Esophagus squamous epithelium (tissue), 5 donors: Measurements from ENCODE around the gene HIGD2B. TPM values are rescaled to one million over a fixed set of nuclear protein-coding genes. Genes with fewer than 3 reads are reported as not detected.

Experiments used
- DNase-seq: peaks from one replicate; lab custom pipeline; 2025; lab: John Stamatoyannopoulos, UW
- H3K27ac ChIP-seq, 4 donors: fragments of 200-600 bp; sonication (generic); one replicate each; pipeline ENCODE4 v1.5.1; 2016 to 2019; ENCODE audit warnings: mild to moderate bottlenecking in 1 of 4
- H3K27me3 ChIP-seq, 4 donors: fragments of 200-600 bp; sonication (generic); 1 replicate in 3 of 4; 2 replicates in 1 of 4; pipeline versions ENCODE4 v1.5.1 to v1.6.0; 2017 to 2021; ENCODE audit warnings: antibody characterized with exemption in 1 of 4
- H3K36me3 ChIP-seq, 3 donors: fragments of 200-600 bp; sonication (generic); one replicate each; pipeline ENCODE4 v1.5.1; 2016 to 2019
- H3K4me1 ChIP-seq, 3 donors: fragments of 200-600 bp; sonication (generic); one replicate each; pipeline ENCODE4 v1.5.1; 2017 to 2019
- H3K4me3 ChIP-seq, 4 donors: fragments of 200-600 bp; sonication (generic); 1 replicate in 3 of 4; 2 replicates in 1 of 4; pipeline ENCODE4 v1.5.1; 2016 to 2019; ENCODE audit warnings: mild to moderate bottlenecking in 2 of 4, moderate library complexity in 1 of 4
- H3K9me3 ChIP-seq, 3 donors: fragments of 200-600 bp; sonication (generic); one replicate each; pipeline ENCODE4 v1.5.1; 2016 to 2019
- POLR2A ChIP-seq, 4 donors: fragments of 450-650 bp; IDR thresholded peaks; one replicate each; pipeline ENCODE4 v1.6.1; 2017; ENCODE audit warnings: antibody characterized with exemption in 4 of 4, mild to moderate bottlenecking in 4 of 4, moderate library complexity in 3 of 4
- WGBS, 2 donors: methylation state at CpG; one replicate each; pipeline ENCODE4 v1.1.5; 2018; 5-methylcytosine and 5-hydroxymethylcytosine counted together
- intact Hi-C: fragments of 100-400 bp; cut with DNase I; formaldehyde crosslinking; loops from one replicate; pipeline ENCODE4 v1.15.0; 2022
- total RNA-seq, 4 donors: library from RNA; depleted of rRNA; stranded (reverse); fragments of >200 nt; gene quantifications; one replicate each; pipeline ENCODE4 v1.1.0, GENCODE V29; 2016
- TF ChIP-seq, protein P1 (sequence below), 6 experiments: fragments of 450-650 bp in 4 of 6; fragments of 200-600 bp in 2 of 6; sonication (generic) in 2 of 6; IDR thresholded peaks; one replicate each; pipeline ENCODE4 v1.5.1; 2016 to 2019; ENCODE audit warnings: antibody characterized with exemption in 6 of 6, mild to moderate bottlenecking in 4 of 6, moderate library complexity in 4 of 6
- donor health status: DM: yes; HTN: yes; CAD: no.

HIGD2B gene
- not detected for total RNA-seq

- intact Hi-C loops: no loop called here
- Histone ChIP-seq H3K4me3 (peak within 1 kb of the TSS; percentile 51 to 79 (median 70)), H3K27me3 (no peaks in the 10 kb centered on the region), H3K36me3 (no peaks in the 10 kb centered on the region), H3K4me1 (peaks cover 5 to 27% (median 11%) of the 10 kb centered on the region in 3 donors), H3K27ac (peak within 1 kb of the TSS; percentile 86 to 96 (median 90)), H3K9me3 (no peaks in the 10 kb centered on the region)
- no peak for DNase-seq
- WGBS, 2 donors: 0 to 1% methylated on average over 11 to 14 of the region's 49 CpGs
- TF ChIP-seq POLR2A (IDR thresholded peaks at IDR 0.05): peak in 2 of 4 donors; percentile 31 to 65
- TF ChIP-seq, protein P1, sequence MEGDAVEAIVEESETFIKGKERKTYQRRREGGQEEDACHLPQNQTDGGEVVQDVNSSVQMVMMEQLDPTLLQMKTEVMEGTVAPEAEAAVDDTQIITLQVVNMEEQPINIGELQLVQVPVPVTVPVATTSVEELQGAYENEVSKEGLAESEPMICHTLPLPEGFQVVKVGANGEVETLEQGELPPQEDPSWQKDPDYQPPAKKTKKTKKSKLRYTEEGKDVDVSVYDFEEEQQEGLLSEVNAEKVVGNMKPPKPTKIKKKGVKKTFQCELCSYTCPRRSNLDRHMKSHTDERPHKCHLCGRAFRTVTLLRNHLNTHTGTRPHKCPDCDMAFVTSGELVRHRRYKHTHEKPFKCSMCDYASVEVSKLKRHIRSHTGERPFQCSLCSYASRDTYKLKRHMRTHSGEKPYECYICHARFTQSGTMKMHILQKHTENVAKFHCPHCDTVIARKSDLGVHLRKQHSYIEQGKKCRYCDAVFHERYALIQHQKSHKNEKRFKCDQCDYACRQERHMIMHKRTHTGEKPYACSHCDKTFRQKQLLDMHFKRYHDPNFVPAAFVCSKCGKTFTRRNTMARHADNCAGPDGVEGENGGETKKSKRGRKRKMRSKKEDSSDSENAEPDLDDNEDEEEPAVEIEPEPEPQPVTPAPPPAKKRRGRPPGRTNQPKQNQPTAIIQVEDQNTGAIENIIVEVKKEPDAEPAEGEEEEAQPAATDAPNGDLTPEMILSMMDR (IDR thresholded peaks at IDR 0.05): no peak
Observed at GRCh38 chr15:72685925-72686794, at the start of gene HIGD2B, which contains the start of gene BBS4. Gene HIGD2B, minus strand, starts transcription at chr15:72686182. Its CDS starts 9,808 bp downstream, at chr15:72676374. Gene BBS4, plus strand, starts transcription at chr15:72686207. Its CDS starts 21 bp downstream, at chr15:72686228.

DNA sequence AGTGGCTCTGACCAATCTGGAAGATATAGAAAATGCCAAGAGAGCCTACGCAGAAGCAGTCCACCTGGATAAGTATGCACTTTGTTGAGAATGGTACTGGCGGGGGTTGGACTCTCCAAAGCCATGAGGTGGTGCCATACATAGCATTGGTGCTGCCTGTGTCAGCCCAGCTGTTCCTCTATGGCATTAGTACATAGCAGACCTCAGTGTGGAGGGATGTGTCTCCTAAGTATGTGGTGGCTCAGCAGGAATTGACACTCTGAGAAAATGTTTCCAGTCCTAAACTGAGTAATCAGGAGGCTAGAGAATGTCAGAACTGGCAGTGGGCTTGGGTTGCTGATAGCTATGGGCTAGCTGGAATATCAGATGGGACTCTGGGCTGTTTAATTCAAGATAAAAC lies 49.1 kb upstream of the HIGD2B start:
- no peak for DNase-seq
- Histone ChIP-seq H3K36me3 (peaks cover 0 to 90% (median 18%) of the 10 kb centered on the region in 3 donors), H3K4me1 (no peaks in the 10 kb centered on the region), H3K9me3 (no peaks in the 10 kb centered on the region), H3K4me3 (no peak overlapping the region), H3K27ac (no peak overlapping the region), H3K27me3 (no peaks in the 10 kb centered on the region)
- intact Hi-C loops: no loop called here
- TF ChIP-seq, protein P1 (IDR thresholded peaks at IDR 0.05): no peak
- no peak for TF ChIP-seq POLR2A (IDR thresholded peaks at IDR 0.05)
- WGBS, 2 donors: 94 to 100% methylated on average over 2 of the region's 2 CpGs

DNA sequence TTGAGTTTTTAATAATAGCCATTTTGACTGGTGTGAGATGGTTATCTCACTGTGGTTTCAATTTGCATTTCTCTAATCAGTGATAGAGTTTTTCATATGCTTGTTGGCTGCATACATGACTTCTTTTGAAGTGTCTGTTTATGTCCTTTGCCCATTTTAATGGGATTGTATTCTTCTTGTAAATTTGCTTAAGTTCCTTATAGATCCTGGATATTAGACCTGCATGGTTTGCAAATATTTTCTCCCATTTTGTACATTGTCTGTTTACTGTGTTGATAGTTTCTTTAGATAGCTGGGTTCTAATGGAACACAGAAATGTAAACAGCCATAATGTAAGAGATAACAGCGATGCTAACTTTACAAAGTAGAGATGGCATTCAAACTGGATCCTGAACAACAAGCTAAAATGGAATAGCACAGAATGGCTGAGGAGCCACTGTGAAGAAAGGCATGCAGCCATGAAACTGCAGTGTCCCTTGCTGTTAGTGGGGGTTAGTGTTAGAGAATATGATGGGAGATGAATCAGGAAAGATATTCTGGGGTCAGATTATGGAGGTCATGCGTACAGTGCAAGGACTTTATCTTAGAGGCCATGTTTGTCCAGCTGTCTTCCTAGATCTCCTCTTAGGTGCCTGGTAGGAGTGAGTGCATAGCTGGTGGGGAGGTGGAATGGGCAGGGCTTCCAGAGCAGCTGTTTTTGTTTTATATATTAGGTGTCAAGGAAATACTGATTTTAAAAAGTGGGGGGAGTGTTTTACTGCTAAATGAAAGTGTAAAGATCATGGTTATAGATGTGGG lies 48.2 kb upstream of the HIGD2B start:
- 85 to 92% methylated on average over 2 of the region's 2 CpGs for WGBS, 2 donors
- Histone ChIP-seq H3K36me3 (peaks cover 0 to 88% (median 18%) of the 10 kb centered on the region in 3 donors), H3K27me3 (no peaks in the 10 kb centered on the region), H3K4me3 (no peak overlapping the region), H3K9me3 (no peaks in the 10 kb centered on the region), H3K27ac (no peak overlapping the region), H3K4me1 (no peaks in the 10 kb centered on the region)
- TF ChIP-seq, protein P1 (IDR thresholded peaks at IDR 0.05): no peak
- no peak for TF ChIP-seq POLR2A (IDR thresholded peaks at IDR 0.05)
- intact Hi-C loops: no loop called here
- no peak for DNase-seq

- H3K36me3 ChIP-seq: peaks cover 0 to 84% (median 14%) of the 10 kb centered on the region in 3 donors
- WGBS, 2 donors: 79 to 90% methylated on average over 4 of the region's 4 CpGs
- TF ChIP-seq POLR2A (IDR thresholded peaks at IDR 0.05): no peak
- TF ChIP-seq, protein P1 (IDR thresholded peaks at IDR 0.05): no peak
- H3K4me3 ChIP-seq: no peak overlapping the region
- no peaks in the 10 kb centered on the region for H3K9me3 ChIP-seq
- no peak overlapping the region for H3K27ac ChIP-seq
- no peaks in the 10 kb centered on the region for H3K4me1 ChIP-seq
- H3K27me3 ChIP-seq: no peaks in the 10 kb centered on the region
- DNase-seq: no peak
- intact Hi-C loops: no loop called here
Observed at GRCh38 chr15:72732516-72732915, 46.5 kb upstream of the HIGD2B start.
